SJCRH30 (cell line): ENCODE results near the gene KAT2B. TPM values are rescaled to one million over a fixed set of nuclear protein-coding genes. Genes with fewer than 3 reads are reported as not detected.

Experiments
- DNase-seq, 2 experiments: peaks; one replicate each; pipeline ENCODE4 v3.0.0-alpha.2; 2015 to 2020
- H3K27ac ChIP-seq: fragments of 250-450 bp; sonication (Bioruptor Pico); 2 replicates; pipeline ENCODE4 v1.5.1; 2020; ENCODE audit warnings: mild to moderate bottlenecking, moderate library complexity
- H3K27me3 ChIP-seq: fragments of 250-450 bp; sonication (Bioruptor Pico); 2 replicates; pipeline ENCODE4 v1.5.1; 2020; ENCODE audit warnings: mild to moderate bottlenecking, moderate library complexity
- H3K36me3 ChIP-seq: fragments of 250-450 bp; sonication (Bioruptor Pico); 2 replicates; pipeline ENCODE4 v1.5.1; 2020; ENCODE audit warnings: mild to moderate bottlenecking, moderate library complexity
- H3K4me1 ChIP-seq: fragments of 250-450 bp; sonication (Bioruptor Pico); 2 replicates; pipeline ENCODE4 v1.5.1; 2020; ENCODE audit warnings: mild to moderate bottlenecking, moderate library complexity
- H3K4me3 ChIP-seq: fragments of 250-450 bp; sonication (Bioruptor Pico); 2 replicates; pipeline ENCODE4 v1.5.1; 2020; ENCODE audit warnings: mild to moderate bottlenecking, moderate library complexity
- H3K9me3 ChIP-seq: fragments of 250-450 bp; sonication (Bioruptor Pico); replicated peaks from 2 replicates; pipeline ENCODE4 v1.5.1; 2020; ENCODE audit warnings: mild to moderate bottlenecking, moderate library complexity
- total RNA-seq: library from RNA; depleted of rRNA; stranded (reverse); fragments of >200 nt; shearing (Covaris generic); gene quantifications from 2 replicates; pipeline ENCODE4 v1.2.3, GENCODE V29; 2014

KAT2B gene
- total RNA-seq, 1 experiment from 2014 or later = 5.3 TPM

- H3K4me1 ChIP-seq = 0 out of 2 replicates have a peak, but pooled peaks cover 5% of the 10 kb centered on the region
- H3K4me3 ChIP-seq = no peak overlapping the region
- H3K27ac ChIP-seq = no peak overlapping the region
- H3K36me3 ChIP-seq = no peaks in the 10 kb centered on the region
- no peak for DNase-seq
- H3K9me3 ChIP-seq = no peaks in the 10 kb centered on the region
- H3K27me3 ChIP-seq = no peaks in the 10 kb centered on the region
These were observed 11.0 kb downstream of the KAT2B start for GRCh38 chr3:20051123-20051806.

DNA sequence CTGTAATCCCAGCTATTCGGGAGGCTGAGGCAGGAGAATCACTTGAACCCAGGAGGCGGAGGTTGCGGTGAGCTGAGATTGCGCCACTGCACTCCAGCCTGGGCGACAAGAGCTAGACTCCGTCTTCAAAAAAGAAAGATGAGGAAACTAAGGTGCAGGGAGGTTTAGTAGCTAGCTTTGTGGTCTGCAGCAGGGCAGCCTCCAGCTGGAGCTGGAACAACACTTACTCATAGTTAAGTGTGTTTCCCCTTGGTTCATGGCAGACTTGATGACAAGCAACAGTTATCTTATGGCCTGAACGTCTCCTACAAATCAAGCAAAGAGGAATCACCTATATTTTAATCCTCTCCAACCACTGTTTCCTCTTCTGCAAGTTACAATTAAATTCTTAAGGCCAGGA, 12.6 kb downstream of the KAT2B start:
- H3K4me3 ChIP-seq = no peak overlapping the region
- DNase-seq = no peak
- no peaks in the 10 kb centered on the region for H3K9me3 ChIP-seq

GRCh38 chr3:20054549-20054987, 14.3 kb downstream of the KAT2B start:
- Histone ChIP-seq H3K4me3 (no peak overlapping the region), H3K9me3 (no peaks in the 10 kb centered on the region), H3K36me3 (no peaks in the 10 kb centered on the region), H3K27ac (no peak overlapping the region), H3K4me1 (0 out of 2 replicates have a peak, but pooled peaks cover 5% of the 10 kb centered on the region), H3K27me3 (no peaks in the 10 kb centered on the region)
- no peak for DNase-seq

More for the DNA sequence above, 12.6 kb downstream of the KAT2B start:
- Histone ChIP-seq H3K27ac (no peak overlapping the region), H3K27me3 (no peaks in the 10 kb centered on the region), H3K36me3 (no peaks in the 10 kb centered on the region), H3K4me1 (0 out of 2 replicates have a peak, but pooled peaks cover 5% of the 10 kb centered on the region)

GRCh38 chr3:20055020-20055775, 15.0 kb downstream of the KAT2B start:
- Histone ChIP-seq H3K27me3 (no peaks in the 10 kb centered on the region), H3K4me1 (0 out of 2 replicates have a peak, but pooled peaks cover 5% of the 10 kb centered on the region), H3K27ac (no peak overlapping the region), H3K4me3 (no peak overlapping the region), H3K9me3 (no peaks in the 10 kb centered on the region), H3K36me3 (no peaks in the 10 kb centered on the region)
- DNase-seq = no peak

DNA sequence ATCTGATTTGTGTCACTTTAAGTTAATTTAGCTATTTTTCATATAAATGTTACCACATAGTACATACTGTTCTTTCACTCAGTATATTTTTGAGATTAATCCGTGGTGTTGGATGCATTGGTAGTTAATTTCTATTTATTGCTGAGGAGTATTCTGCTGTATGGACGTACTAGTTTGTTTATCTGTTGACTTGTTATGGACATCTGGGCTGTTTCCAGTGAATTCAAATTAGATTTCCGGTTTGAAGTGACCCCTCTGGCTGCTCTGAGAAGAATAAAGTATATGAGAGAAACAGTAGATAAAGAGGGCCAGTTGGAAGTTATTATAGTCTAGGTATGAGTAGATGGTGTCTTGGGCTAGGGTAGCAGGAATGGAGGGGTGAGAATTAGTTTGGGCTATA, 15.6 kb downstream of the KAT2B start:
- Histone ChIP-seq H3K9me3 (no peaks in the 10 kb centered on the region), H3K4me3 (no peak overlapping the region), H3K27ac (no peak overlapping the region)

GRCh38 chr3:20056725-20057611, 16.7 kb downstream of the KAT2B start:
- no peak overlapping the region for H3K4me3 ChIP-seq

More for the DNA sequence above, 15.6 kb downstream of the KAT2B start:
- Histone ChIP-seq H3K27me3 (no peaks in the 10 kb centered on the region), H3K4me1 (0 out of 2 replicates have a peak, but pooled peaks cover 5% of the 10 kb centered on the region), H3K36me3 (no peaks in the 10 kb centered on the region)
- no peak for DNase-seq

DNA sequence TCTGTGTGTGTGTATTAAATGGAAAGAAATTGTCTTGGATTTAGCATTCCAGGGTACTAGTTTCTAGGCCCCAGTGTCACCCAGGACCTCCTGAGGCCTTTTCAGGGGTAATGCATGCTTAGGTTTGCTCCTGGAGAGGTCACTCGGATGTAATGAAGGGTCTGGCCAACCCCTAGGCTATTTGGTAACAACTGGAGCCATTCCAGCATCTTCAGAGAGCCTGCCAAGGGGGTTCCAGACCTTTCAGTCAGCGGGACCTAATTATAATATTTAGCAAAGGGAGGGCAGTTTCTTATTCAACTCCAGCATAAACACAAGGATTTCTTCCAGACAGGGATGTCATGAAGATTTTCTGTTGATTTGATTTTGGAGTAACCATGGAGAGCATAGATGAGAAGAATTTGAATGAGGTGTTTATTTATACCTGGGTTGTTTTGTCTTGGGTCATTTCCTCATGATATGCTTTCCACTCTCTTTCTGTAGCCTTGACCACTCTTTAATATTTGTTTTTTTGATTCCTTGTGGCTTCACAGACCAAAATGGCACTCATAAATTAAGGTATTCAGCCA, 17.4 kb downstream of the KAT2B start:
- no peak for DNase-seq
- Histone ChIP-seq H3K9me3 (no peaks in the 10 kb centered on the region), H3K4me3 (no peak overlapping the region), H3K27me3 (no peaks in the 10 kb centered on the region), H3K27ac (no peak overlapping the region), H3K36me3 (no peaks in the 10 kb centered on the region), H3K4me1 (0 out of 2 replicates have a peak, but pooled peaks cover 5% of the 10 kb centered on the region)

More at GRCh38 chr3:20056725-20057611, 16.7 kb downstream of the KAT2B start:
- H3K4me1 ChIP-seq = 0 out of 2 replicates have a peak, but pooled peaks cover 5% of the 10 kb centered on the region
- H3K9me3 ChIP-seq = no peaks in the 10 kb centered on the region
- H3K36me3 ChIP-seq = no peaks in the 10 kb centered on the region
- no peak overlapping the region for H3K27ac ChIP-seq
- DNase-seq = no peak
- no peaks in the 10 kb centered on the region for H3K27me3 ChIP-seq

- Histone ChIP-seq H3K27ac (no peak overlapping the region), H3K4me3 (no peak overlapping the region), H3K27me3 (no peaks in the 10 kb centered on the region), H3K36me3 (no peaks in the 10 kb centered on the region), H3K4me1 (peaks cover 9% of the 10 kb centered on the region), H3K9me3 (no peaks in the 10 kb centered on the region)
- no peak for DNase-seq
These were observed 19.7 kb downstream of the KAT2B start for GRCh38 chr3:20059929-20060328.

DNA sequence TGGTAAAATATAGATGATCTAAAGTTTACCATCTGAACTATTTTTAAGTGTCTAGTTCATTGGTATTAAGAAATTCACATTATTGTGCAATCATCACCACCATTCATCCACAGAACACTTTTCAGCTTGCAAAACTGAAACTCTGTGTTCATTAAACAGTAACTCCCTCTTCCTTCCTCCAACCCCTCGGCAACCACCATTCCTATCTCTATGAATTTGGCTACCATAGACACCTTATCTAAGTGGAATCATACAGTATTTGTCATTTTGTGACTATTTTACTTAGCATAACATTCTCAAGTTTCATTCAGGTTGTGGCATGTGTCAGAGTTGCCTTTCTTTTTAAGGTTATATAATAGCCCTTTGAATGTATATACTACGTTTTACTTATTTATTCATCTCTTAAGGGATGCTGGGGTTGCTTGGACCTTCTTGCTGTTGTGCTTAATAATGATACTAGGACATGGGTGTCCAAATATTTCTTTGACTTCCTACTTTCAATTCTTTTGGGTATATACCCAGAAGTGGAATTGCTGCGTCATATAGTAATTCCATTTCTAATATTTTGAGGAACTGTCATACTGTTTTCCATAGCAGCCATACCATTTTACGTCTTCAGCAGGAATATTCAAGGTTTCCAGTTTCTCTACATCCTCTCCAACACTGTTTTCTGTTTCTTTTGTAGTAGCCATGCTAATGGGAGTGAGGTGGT, 20.9 kb downstream of the KAT2B start:
- Histone ChIP-seq H3K4me1 (peaks cover 9% of the 10 kb centered on the region), H3K9me3 (no peaks in the 10 kb centered on the region), H3K27me3 (no peaks in the 10 kb centered on the region), H3K4me3 (no peak overlapping the region), H3K27ac (no peak overlapping the region), H3K36me3 (no peaks in the 10 kb centered on the region)
- DNase-seq = no peak

GRCh38 chr3:20062996-20063395, 22.8 kb downstream of the KAT2B start:
- peaks cover 9% of the 10 kb centered on the region for H3K4me1 ChIP-seq
- no peaks in the 10 kb centered on the region for H3K36me3 ChIP-seq
- no peak overlapping the region for H3K4me3 ChIP-seq
- no peak for DNase-seq
- no peak overlapping the region for H3K27ac ChIP-seq
- no peaks in the 10 kb centered on the region for H3K27me3 ChIP-seq
- no peaks in the 10 kb centered on the region for H3K9me3 ChIP-seq

GRCh38 chr3:20064387-20064786, 24.1 kb downstream of the KAT2B start:
- H3K36me3 ChIP-seq = no peaks in the 10 kb centered on the region
- DNase-seq = no peak
- H3K4me3 ChIP-seq = no peak overlapping the region
- peaks cover 9% of the 10 kb centered on the region for H3K4me1 ChIP-seq
- H3K9me3 ChIP-seq = no peaks in the 10 kb centered on the region
- H3K27ac ChIP-seq = no peak overlapping the region; the same call in 1 of the 2 replicates
- no peaks in the 10 kb centered on the region for H3K27me3 ChIP-seq

DNA sequence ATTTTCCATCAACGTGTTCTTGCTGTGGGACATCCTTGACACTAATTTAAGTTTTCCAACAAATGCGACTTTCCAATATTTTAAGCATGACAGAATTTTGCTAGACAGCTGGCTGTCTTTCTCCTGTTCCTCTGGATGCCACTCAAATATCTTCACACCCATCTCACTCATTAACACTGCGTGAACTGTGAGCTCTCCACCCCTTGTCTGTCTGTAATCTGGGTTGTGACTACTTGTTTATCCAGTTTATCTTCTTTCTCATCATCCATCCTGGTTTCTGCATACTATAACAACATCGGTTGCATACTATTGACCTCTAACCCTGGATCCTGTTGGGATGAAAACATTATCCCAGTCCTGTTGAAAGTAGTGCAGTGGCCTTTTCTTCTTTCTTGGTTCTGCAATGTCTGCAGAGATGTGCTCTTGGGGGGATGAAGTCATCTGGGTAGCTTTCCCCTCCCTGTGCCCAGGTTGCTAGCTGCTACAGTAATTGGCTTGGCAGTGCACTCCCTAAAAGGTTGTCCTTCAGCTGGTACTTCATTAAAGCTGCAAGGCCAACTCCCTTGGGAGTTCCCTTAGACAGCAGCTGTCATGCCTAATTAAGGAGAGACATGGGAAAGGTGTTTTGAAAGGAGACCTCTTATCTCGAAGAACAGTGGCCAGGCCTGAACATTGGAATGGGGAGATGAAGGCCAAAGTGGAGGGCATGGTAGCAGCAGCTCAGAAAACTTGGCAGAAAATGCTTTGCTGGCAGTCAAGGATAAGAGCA, 24.7 kb downstream of the KAT2B start:
- no peaks in the 10 kb centered on the region for H3K36me3 ChIP-seq
- no peak overlapping the region for H3K4me3 ChIP-seq
- H3K4me1 ChIP-seq = peaks cover 9% of the 10 kb centered on the region
- peak overlapping the region; percentile 21 for H3K27ac ChIP-seq
- H3K9me3 ChIP-seq = no peaks in the 10 kb centered on the region
- no peaks in the 10 kb centered on the region for H3K27me3 ChIP-seq
- DNase-seq = peak; percentile 21 to 64

DNA sequence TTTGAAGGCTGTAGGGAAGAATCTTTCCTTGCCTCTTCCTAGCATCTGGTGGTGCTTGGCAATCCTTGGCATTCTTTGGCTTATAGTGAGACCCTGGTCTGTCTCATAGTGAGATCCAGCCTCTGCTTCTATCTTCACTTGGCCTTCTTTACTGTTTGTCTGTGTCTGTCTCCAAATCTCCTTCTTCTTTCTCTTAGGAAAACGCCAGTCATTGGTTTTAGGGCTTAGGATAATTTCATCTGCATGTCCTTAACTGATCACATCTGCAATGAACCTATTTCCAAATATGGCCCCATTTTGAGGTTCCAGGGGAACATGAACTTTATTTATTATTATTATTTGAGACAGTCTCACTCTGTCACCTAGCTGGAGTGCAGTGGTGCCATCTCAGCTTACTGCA, 25.8 kb downstream of the KAT2B start:
- no peaks in the 10 kb centered on the region for H3K9me3 ChIP-seq
- H3K27me3 ChIP-seq = no peaks in the 10 kb centered on the region
- DNase-seq = no peak
- no peaks in the 10 kb centered on the region for H3K36me3 ChIP-seq
- no peak overlapping the region for H3K4me3 ChIP-seq
- H3K27ac ChIP-seq = no peak overlapping the region
- peaks cover 9% of the 10 kb centered on the region for H3K4me1 ChIP-seq
